Keratinocyte (primary cell): ENCODE measurements around the gene TARP.

Experiments used
- CTCF ChIP-seq, 3 experiments: IDR thresholded peaks in 1 of 3; conservative IDR thresholded peaks in 1 of 3; optimal IDR thresholded peaks in 1 of 3; 2 replicates in 2 of 3; 3 replicates in 1 of 3; pipeline versions ENCODE3 to v1.5.1; 2011; ENCODE audit warnings: low read length in 3 of 3, mild to moderate bottlenecking in 3 of 3, moderate library complexity in 2 of 3, control low read depth in 1 of 3, inconsistent platforms in 1 of 3; ENCODE audit not compliant: insufficient read depth in 2 of 3; ENCODE audit errors: extremely low read depth in 1 of 3
- EZH2 ChIP-seq: IDR thresholded peaks from one replicate; pipeline ENCODE4 v1.6.1; 2012; ENCODE audit warnings: inconsistent platforms, mild to moderate bottlenecking, low read length, moderate library complexity

- TF ChIP-seq CTCF (optimal IDR thresholded peaks at IDR 0.05 in 1 of 3, IDR thresholded peaks at IDR 0.05 in 1 of 3, conservative IDR thresholded peaks at IDR 0.05 in 1 of 3; ENCODE audit: extremely low read depth in 1 of 3, insufficient read depth in 2 of 3, low read length in 3 of 3) = no peak
- TF ChIP-seq EZH2 = no peak
Measured at GRCh38 chr7:38318241-38318640, 44.8 kb upstream of the TARP start.
